ENCODE data around the gene PRRC2B.
"Not testable (repeated sequence)": the region's sequence is repeated elsewhere in the genome, so short reads cannot be mapped to it uniquely, and the experiment has no call there.

Gene PRRC2B

DNA sequence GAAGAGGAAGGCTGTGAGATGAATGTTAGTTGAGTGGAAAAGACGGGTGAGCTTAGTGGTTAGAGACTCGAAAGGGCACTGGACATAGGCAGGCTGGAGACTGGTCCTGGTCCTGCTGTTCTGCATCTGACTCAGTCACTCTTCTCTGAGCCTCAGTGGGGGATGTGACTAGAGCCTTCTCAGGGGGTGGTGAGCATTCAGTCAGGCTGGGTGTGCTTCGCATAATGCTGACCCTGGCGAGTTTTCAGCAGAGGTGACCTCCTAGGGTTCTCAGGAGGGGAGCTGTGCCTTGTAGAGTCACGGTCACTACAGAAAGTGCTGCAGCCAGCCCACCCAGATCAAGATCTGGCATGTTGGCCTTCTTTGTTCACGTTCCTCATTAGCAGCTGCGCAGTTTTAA, 44.3 kb downstream of the PRRC2B start:
- no peak for DNase-seq

DNA sequence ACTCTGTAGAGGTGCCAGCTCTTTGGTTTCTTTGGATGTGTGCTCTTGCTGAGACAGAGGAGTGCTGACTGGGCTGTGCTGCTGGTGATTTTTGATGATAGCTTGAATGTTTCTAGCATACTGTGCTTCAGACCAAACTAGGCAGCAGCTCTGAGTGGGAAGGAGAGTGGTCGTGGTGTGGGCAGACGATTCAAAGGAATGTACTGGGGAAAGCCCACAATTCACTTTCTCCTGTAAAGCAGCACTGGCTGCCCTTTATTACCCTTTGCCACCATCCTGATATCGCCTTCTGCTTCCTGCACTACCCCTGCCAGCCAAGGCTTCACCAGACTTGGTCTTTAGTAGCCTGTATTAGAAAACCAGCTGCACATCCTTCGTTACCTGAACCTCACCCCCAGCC, 45.3 kb downstream of the PRRC2B start:
- no peak for DNase-seq

DNA sequence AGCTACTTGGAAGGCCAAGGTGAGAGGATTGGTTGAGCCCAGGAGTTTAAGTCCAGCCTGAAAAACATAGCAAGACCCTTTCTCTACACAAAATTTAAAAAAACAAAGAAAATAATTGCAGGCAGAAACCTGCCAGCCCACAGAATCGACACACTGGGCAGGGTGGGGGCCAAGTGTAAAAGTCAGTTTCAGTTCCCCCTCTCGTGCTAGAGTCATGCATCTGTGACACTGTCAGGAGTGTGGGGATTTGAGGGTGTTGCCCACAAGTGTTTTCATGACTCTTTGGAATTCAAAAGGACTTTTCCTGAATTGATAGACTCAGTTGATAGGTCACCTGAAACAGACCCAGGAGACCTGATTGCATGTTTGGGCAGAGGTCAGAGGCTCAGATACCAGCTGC, 47.6 kb downstream of the PRRC2B start:
- DNase-seq: no peak

DNA sequence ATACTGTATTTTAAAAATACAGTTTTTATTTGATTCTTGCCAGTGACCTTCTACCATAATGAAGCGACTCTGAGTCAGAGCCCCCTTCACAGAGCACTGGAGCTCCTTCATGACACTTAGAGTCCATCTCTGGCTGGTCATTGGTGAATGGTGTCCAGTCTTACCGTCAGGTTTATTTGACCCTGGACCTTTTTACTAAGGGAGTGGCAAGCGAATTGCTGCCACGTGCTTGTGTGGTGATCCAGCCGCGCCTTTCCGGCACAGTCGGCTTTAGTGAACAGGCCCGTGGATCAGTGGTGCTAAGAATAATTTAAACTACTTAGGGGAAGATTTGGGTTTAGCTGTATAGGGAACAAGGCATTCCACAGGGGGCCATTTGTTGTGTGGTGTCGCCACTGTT, 48.5 kb downstream of the PRRC2B start:
- DNase-seq: no peak

DNA sequence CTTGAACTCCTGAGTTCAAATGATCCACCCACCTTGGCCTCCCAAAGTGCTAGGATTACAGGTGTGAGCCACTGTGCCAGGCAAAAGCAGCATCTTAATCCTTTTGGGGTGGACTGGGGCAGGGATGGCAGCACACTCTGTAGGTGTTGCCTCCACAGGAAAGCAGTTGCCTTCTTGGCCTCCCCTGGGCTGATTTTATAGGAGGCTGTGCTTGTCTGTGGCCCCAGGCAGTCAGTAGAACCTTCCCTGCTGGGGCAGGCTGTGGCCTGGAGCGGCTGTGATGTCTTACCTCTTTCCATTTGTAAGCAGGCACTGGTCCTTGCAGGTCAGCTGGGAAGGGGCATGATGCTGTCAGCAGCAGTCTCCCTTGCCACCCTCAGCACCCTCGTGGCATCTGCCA, 49.8 kb downstream of the PRRC2B start:
- DNase-seq: no peak

DNA sequence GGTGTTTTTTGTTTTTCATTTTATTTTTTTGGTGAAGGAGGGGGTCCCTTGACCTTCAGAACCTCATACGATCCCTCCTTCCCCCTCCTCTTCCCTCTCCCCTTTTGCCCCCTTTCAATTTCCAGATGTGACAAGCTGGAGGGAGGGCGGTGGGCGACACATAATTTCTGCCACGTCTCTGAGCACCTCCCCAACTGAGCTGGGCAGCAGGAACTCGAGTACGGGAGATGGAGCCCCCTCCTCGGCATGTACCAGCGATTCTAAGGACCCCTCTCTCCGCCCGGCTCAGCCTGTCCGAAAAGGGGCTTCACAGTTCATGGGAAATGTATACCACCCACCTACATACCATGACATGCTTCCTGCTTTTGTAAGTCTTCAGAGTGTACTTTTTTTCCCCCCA, 52.4 kb downstream of the PRRC2B start:
- no peak for DNase-seq

DNA sequence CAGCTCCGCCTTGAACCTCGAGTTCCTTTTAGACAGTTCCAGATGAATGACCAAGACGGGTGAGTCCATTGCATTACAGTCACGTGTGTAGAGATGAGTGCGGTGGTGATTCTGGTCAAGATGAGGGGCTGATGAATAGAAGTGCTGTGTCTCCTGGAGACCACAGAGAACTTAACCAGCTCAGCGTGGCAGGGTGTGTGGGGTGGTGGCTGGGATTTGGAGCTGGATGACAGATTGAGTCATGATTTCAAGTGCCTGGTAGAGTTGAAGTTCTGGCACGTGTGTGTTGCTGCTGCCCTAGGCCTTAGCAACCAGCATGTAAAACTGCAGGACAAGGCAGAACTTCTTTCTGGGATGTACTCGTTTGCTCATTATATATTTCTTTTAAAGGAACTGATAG, 53.3 kb downstream of the PRRC2B start:
- no peak for DNase-seq

DNA sequence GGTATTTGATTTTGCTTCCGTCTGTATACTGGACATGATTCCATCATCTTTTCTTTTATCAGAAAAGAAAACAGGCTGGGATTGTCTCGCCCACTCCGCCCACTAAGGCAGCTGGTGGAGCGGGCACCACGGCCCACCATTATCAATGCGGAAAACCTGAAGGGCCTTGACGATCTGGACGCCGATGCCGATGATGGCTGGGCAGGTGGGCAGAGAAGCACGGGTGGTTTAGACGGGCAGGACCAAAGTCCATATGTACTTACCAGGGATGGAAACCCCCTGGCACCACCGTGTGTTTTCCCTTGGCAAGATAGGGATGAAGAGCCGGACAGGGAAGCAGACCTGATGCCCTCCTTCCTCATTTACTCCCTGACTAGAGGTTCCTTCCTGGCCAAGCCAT, 53.7 kb downstream of the PRRC2B start:
- no peak for DNase-seq

DNA sequence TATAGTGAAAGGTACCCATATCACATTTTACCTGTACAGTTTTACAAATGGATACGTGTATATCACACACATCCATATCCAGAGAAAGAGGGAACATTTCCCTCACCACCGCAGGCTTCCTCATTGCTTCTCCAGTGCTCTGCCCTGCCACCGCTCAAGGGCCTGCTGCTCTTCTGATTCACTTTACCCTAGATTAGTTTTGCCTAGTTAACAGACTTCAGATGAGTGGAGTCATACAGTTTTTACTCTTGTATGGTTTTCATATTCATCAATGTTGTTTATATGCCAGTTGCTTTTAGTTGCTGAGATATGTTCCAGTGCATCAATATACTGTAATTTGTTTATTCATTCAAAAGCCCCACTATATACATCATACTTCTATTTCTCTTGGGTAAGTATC, 54.9 kb downstream of the PRRC2B start:
- no peak for DNase-seq

DNA sequence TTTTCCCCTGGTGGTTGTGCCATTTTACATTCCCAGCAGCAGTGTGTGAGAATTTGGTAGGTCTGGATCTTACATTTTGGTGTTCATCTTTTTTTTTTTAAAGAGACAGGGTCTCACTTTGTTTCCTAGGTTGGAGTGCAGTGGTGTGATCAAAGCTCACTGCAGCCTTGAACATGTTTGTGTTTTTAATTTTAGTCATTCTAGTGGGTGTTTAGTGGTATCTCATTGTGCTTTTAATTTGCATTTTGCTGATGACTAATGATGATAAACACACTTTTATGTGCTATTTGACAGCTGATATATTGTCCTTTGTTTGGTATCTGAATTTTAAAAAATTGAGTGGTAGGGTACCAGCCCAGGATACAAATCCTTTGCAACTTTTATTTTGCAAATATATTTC, 55.4 kb downstream of the PRRC2B start:
- DNase-seq: no peak

DNA sequence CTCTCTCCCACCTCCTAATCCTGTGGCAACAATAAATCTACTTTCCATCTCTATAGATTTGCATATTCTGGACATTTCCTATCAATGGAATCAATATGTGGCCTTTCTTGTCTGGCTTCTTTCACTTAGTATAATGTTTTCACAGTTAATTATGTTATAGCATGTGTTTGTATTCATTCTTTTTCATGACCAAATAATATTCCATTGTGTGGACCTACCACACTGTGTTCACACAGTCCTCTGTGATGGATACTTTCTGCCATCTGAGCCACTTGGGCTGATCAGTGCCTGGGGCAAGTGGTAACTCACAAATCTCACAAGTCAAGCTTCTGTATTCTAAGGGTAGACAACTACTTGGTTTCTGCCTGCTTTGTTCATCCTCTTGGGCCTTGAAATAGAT, 60.1 kb downstream of the PRRC2B start:
- DNase-seq: no peak

DNA sequence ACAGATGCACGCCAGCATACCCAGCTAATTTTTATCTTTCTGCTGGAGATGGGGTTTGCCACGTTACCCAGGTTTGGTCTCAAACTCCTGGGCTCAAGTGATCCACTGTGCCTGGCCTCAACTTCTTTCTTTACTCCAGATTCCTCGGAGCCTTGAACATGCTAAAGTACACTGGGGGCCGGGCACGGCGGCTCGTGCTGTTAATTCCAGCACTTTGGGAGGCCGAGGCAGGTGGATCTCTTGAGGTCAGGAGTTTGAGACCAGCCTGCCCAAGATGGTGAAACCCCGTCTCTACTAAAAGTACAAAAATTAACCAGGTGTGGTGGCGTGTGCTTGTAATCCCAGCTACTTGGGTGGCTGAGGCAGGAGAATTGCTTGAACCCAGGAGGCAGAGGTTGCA, 61.8 kb downstream of the PRRC2B start:
- DNase-seq: not testable (repeated sequence)

DNA sequence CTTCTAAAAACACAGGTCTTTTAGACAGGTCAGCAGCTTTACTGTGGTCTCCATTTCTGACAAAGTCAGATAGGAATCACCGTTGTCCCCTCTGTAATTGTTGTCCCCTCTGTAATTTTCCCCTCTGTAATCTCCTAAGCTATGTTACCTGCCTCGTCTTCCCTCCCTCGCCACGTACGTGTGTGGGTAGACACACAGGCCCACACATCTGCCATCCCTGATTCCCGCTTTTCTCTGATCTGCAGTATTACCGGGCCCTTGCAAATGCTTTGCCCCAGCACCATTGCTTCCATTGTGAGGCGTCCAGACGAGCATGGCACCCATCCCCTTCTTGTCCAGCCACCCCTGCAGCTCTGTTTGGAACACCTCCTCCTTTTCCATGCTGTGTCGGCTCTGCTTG, 63.9 kb downstream of the PRRC2B start:
- no peak for DNase-seq

DNA sequence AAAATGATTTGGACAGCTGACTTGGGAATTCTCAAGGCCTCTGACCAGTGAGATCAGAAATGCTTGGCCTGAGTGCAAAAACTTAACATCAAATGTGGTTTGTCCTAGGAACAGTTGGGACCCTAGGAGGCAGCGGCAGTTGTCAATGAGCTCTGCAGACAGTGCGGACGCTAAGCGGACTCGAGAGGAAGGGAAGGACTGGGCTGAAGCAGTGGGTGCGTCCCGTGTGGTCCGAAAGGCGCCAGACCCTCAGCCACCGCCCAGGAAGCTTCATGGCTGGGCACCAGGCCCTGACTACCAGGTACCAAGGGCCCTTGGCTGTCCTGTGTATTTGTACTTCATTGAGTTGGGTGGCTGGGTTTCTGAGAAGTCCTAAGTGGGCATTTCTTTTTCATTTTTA, 65.2 kb downstream of the PRRC2B start:
- DNase-seq: no peak

DNA sequence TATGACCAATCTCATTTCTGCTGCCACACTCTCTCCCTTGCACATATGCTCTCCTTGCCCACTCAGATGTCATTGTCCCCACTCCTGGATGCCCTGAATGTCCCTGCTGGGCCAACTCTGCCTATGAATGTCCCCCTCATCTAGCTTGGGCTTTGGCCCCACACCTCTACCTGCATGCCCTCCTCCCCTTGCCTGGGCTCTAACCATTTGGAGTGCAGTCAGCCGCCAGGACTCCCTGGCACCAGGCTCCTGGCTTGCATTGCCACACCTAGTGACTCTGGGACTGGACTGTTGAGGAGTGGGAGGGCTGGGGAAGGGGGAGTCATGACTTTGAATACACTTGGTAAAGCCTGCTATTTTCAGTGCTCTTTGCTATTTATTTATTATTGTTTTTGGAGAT, 67.3 kb downstream of the PRRC2B start:
- no peak for DNase-seq

DNA sequence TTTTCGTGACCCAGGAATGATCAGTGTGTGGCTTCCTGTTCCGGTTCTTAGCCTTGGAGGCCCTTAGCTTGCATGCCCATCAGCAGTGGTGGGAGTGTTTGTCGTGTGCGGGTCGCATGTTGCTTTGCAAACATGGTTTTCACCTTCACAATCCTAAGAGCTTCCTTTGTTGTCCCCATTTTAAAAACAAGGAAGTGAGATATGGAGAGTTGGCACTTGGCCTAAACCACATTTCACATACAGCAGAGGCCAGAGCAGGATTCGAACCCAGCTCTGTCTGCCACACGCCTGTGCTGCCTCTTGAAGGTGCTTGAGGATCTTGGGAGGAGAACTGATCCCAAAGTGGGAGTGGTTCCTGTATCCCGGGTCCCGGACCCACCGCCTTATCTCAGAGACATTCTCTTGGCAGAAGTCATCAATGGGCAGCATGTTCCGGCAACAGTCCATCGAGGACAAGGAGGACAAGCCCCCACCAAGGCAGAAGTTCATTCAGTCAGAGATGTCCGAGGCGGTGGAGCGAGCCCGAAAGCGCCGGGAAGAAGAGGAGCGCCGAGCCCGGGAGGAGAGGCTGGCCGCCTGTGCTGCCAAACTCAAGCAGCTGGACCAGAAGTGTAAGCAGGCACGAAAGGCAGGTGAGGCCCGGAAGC, 70.6 kb downstream of the PRRC2B start:
- DNase-seq: no peak

DNA sequence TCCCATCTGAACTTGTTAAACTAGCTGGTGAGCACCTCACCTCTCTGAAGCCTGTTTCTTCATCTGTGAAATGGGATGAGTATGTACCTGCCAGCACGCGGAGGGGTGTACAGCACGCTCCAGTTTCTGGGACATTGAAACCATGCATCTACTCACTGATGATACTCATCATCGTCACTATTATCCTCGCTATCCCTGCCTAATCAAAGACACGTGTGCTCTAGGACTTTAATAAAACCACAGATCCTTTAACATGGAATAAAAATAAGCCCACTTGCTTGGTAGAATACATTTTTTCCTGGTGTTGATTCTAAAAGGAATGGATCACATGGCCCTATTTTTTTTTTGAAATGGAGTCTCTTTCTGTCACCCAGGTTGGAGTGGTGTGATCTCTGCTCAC, 71.5 kb downstream of the PRRC2B start:
- no peak for DNase-seq

DNA sequence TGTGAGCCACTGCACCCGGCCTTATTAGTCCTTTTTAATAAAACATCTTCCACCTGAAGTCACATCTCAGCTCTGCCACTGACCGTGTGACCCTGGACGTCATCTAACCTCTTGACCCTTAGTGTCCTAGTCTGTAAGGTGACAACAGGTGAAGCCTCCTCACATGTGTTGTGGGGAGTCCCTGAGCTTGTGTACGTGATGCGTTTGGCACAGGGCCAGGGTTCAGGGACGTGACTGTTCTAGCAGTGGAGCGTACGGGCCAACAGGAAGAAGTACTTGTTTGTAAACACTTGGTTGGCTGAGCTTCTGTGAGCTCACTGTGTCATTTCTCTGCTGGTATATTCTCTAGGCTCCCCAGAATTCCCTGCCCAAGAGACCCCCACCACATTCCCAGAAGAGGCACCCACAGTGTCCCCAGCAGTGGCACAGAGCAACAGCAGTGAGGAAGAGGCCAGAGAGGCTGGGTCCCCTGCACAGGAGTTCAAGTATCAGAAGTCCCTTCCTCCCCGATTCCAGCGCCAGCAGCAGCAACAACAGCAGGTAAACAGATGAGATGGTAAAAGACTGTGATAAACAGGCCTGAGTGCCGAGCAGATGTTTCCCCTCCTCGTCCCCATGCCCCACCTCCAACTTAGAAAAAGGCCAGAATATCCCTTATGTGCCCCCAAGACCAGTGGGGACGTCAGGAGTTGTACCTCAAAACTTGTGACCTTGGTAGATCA, 73.5 kb downstream of the PRRC2B start:
- DNase-seq: no peak

DNA sequence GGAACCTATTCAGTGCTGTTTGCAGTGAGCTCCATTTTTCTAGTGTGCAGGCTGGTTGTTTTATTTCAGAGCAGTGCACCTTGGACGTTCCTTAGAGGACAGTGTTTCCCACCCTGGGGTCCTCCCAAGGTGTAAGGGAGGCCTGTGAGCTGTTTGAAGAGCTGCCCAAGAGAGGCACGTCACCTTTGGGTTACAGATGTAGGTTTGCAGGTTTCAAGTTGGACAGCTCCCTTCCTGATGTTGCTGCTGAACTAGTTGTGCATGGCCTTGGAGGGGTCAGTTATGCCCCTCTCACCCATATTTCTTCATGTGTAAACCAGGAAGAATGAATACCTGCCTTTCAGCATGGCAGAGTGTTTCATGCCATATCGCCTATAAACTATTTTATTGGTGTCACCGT, 74.1 kb downstream of the PRRC2B start:
- no peak for DNase-seq

DNA sequence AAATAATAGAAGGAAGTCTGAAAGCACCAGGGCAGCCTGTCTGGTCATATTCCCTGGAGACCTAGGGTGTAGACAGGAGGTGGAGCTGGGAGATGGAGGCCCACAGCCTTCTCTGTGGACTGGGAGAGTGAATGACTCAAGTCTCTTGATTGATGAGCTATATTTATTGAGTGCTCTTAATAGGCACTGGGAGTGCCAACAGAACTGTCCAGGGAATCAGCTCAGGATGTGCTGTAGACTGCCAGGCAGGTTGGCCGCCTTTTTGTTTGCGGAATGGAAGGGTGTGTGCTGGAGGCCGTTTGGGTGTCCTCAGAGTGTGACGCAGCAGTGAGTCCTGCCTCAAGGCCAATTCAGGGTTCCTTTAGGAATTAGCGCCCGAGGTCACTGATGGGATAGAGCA, 75.5 kb downstream of the PRRC2B start:
- no peak for DNase-seq

DNA sequence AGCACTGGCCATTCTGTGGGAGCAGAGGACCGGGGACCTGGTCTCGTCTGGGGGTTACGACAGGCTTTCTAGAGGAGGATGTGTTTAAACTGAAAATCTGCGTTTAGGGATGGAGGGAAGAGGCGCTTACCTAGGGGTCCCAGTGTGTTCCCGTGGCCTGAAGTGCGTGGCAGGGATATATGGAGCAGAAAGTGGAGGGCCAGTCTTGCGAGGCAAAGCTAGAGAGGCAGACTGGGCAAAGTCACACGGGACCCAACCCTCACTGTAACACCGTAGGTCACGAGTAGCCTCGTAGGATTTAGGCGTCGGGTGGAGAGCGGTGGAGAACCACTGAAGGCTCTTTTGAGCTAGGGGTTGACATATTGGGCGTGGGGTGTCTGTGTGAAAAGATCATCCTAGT, 76.1 kb downstream of the PRRC2B start:
- no peak for DNase-seq

DNA sequence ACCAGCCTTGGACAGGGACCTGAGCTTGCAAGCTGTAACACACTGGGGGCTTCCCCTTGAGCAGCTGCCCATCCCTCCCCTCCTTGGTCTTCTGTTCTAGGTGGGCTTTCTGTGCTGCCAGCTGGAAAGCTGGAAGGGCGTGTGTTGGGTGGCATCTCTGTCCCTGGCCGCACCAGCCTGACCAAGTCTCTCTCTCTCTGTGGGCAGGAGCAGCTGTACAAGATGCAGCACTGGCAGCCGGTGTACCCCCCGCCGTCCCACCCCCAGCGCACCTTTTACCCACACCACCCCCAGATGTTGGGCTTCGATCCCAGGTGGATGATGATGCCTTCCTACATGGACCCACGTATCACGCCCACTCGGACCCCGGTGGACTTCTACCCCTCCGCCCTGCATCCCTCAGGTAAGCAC, 76.7 kb downstream of the PRRC2B start:
- DNase-seq: no peak

DNA sequence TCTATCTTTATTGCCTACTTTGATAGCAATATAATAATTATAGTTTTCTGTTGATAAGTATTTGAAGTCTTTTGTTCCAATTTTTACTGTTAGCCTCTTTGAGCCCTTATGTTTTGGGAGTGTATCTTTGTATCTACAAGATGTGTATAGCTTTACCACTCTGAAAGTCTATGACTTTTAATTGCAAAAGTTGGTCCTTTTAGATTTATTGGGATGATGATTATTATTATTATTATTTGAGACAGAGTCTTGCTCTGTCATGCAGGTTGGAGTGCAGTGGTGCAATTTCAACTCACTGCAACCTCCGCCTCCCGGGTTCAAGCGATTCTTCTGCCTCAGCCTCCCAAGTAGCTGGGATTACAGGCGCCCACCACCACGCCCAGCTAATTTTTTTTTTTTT, 78.2 kb downstream of the PRRC2B start:
- not testable (repeated sequence) for DNase-seq

DNA sequence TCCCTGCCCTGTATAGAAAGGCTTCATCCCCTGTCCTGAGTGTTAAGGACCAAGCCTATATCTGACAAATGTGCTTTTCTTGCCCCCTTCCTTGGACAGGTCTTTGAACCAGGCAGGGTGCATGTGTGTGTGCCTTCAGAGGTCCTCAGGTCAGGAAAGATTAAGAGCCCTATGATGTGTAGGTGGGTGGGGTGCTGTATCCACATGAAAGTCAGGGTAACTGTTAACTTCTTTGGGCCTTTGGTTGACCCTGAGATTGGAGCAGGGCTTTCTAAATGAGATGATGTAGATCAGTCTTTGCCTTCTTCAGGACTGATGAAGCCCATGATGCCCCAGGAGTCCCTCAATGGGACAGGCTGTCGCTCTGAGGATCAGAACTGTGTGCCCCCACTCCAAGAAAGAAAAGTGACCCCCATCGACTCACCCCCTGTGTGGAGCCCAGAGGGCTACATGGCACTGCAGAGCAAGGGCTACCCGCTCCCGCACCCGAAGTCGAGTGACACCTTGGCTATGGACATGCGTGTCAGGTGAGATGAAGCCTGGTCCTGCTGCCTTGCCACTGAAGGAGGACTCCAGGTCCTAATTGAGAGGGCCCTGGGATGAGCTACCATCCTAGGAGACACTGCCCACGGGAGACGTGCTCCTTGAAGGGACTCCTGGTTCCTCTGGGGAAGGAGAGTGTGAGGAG, 79.5 kb downstream of the PRRC2B start:
- DNase-seq: no peak

DNA sequence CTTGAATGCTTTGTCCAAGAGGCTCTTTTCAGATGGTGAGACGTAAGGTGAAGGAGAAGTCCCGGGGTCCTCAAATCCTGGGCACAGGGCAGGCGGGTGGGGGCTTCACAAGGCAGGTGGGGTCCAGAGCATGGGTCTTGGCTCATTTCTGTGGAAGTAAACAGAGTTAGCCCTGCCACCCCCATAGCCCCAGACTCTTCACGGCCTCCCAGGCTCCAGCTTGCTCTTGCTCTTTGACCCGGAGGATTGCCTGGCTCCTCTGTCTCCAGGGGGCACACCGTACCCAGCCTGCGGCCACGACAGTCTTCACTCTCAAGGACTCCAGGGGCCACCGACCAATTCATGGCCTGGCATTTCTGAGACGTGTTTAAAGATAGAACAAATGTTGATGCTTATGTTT, 80.0 kb downstream of the PRRC2B start:
- no peak for DNase-seq

Data from stimulated activated CD4-positive, alpha-beta T cell treated with anti-CD3 and anti-CD28 coated beads, Interleukin-1b, Interleukin-23, amount 100 ng/mL, for 48 hours (primary cell).